KG1 (cell line): ENCODE results near the gene DAB2.
"Not testable (repeated sequence)": the region's sequence is repeated elsewhere in the genome, so short reads cannot be mapped to it uniquely, and the experiment has no call there.

ENCODE experiments used
- DNase-seq: peaks from one replicate; lab custom pipeline; 2025; lab: John Stamatoyannopoulos, UW

The DAB2 gene

GRCh38 chr5:39340506-39340905 is 84.3 kb downstream of the DAB2 start:
- no peak for DNase-seq

- no peak for DNase-seq
Observed at GRCh38 chr5:39337252-39337915, 87.4 kb downstream of the DAB2 start.

- not testable (repeated sequence) for DNase-seq
Observed at GRCh38 chr5:39334296-39334695, 90.5 kb downstream of the DAB2 start.

GRCh38 chr5:39333104-39333503 is 91.7 kb downstream of the DAB2 start:
- no peak for DNase-seq

- DNase-seq = no peak
Observed at GRCh38 chr5:39331861-39332381, 92.9 kb downstream of the DAB2 start.

GRCh38 chr5:39328731-39329130 is 96.0 kb downstream of the DAB2 start:
- DNase-seq = no peak

GRCh38 chr5:39323542-39323941 is 101.2 kb downstream of the DAB2 start:
- DNase-seq = no peak
